GM23338 (cell line): ENCODE results near the gene ELAVL2. TPM values are rescaled to one million over a fixed set of nuclear protein-coding genes. Genes with fewer than 3 reads are reported as not detected.

Source experiments
- ATAC-seq: fragments of 200-7000 bp; cut with Tn5 transposase; 3 replicates; pipeline ENCODE4 v1.9.1; 2020
- DNase-seq: peaks from one replicate; pipeline ENCODE4 v3.0.0-alpha.2; 2015; ENCODE audit warnings: low spot score
- H2AFZ ChIP-seq: fragments of 200-600 bp; sonication (generic); 2 replicates; pipeline ENCODE4 v1.8.0; 2016; ENCODE audit warnings: antibody characterized with exemption, mild to moderate bottlenecking, moderate library complexity
- H3F3A ChIP-seq: fragments of 200-600 bp; sonication (generic); replicated peaks from 2 replicates; pipeline ENCODE4 v1.8.0; 2017; ENCODE audit warnings: antibody characterized with exemption, mixed run types, low read depth
- H3K27ac ChIP-seq: fragments of 200-600 bp; sonication (generic); 2 replicates; pipeline ENCODE4 v1.6.1; 2016; ENCODE audit warnings: low read depth
- H3K27me3 ChIP-seq: fragments of 200-600 bp; sonication (generic); 2 replicates; pipeline ENCODE4 v1.8.0; 2016; ENCODE audit warnings: mild to moderate bottlenecking, mixed run types, moderate library complexity; ENCODE audit not compliant: insufficient read depth
- H3K36me3 ChIP-seq: fragments of 200-600 bp; sonication (generic); 2 replicates; pipeline ENCODE4 v1.8.0; 2016; ENCODE audit warnings: mild to moderate bottlenecking; ENCODE audit not compliant: insufficient read depth
- H3K4me1 ChIP-seq: fragments of 200-600 bp; sonication (generic); 2 replicates; pipeline ENCODE4 v1.8.0; 2016; ENCODE audit warnings: mild to moderate bottlenecking, moderate library complexity; ENCODE audit not compliant: insufficient read depth
- H3K4me2 ChIP-seq: fragments of 200-600 bp; sonication (generic); 2 replicates; pipeline ENCODE4 v1.7.1; 2017; ENCODE audit warnings: mixed run types
- H3K4me3 ChIP-seq: fragments of 200-600 bp; sonication (generic); 2 replicates; pipeline ENCODE4 v1.6.1; 2016; ENCODE audit warnings: mixed run types
- H3K79me2 ChIP-seq: fragments of 200-600 bp; sonication (generic); replicated peaks from 2 replicates; pipeline ENCODE4 v1.8.0; 2017; ENCODE audit warnings: mild to moderate bottlenecking; ENCODE audit not compliant: insufficient read depth
- H3K9me2 ChIP-seq: fragments of 200-600 bp; sonication (generic); 2 replicates; pipeline ENCODE4 v1.8.0; 2017; ENCODE audit not compliant: insufficient read depth
- H4K20me1 ChIP-seq: fragments of 200-600 bp; sonication (generic); replicated peaks from 2 replicates; pipeline ENCODE4 v1.8.0; 2017; ENCODE audit warnings: mild to moderate bottlenecking; ENCODE audit not compliant: insufficient read depth
- H3K27ac Mint-ChIP-seq: 2 replicates; pipeline ENCODE4 v1.8.0; 2020; ENCODE audit warnings: inconsistent platforms, mild to moderate bottlenecking, moderate library complexity, mixed read lengths
- H3K27me3 Mint-ChIP-seq: 3 replicates; pipeline ENCODE4 v1.8.0; 2022; ENCODE audit warnings: low read depth, mild to moderate bottlenecking, moderate library complexity, mixed read lengths, inconsistent platforms; ENCODE audit not compliant: insufficient read depth, poor library complexity
- H3K36me3 Mint-ChIP-seq: 3 replicates; pipeline ENCODE4 v1.8.0; 2021; ENCODE audit warnings: low read depth, mild to moderate bottlenecking, inconsistent platforms, moderate library complexity, mixed read lengths
- H3K4me1 Mint-ChIP-seq: 3 replicates; pipeline ENCODE4 v1.8.0; 2020; ENCODE audit warnings: mild to moderate bottlenecking, inconsistent platforms, mixed read lengths
- H3K4me3 Mint-ChIP-seq: 3 replicates; pipeline ENCODE4 v1.8.0; 2021; ENCODE audit warnings: moderate library complexity, mild to moderate bottlenecking, inconsistent platforms, mixed read lengths
- H3K9me3 Mint-ChIP-seq: 3 replicates; pipeline ENCODE4 v1.8.0; 2020; ENCODE audit warnings: moderate library complexity, mild to moderate bottlenecking, inconsistent platforms, mixed read lengths
- CREB1 ChIP-seq: fragments of 250-450 bp; sonication (Bioruptor Pico); IDR thresholded peaks from 2 replicates; pipeline ENCODE4 v1.5.0; 2020; ENCODE audit warnings: low read depth, mild to moderate bottlenecking, moderate library complexity
- EZH2phosphoT487 ChIP-seq: fragments of 200-600 bp; sonication (generic); IDR thresholded peaks from one replicate; pipeline ENCODE4 v1.8.1; 2018; ENCODE audit warnings: antibody characterized with exemption; ENCODE audit not compliant: unreplicated experiment
- JUNB ChIP-seq: IDR thresholded peaks from one replicate; pipeline ENCODE4 v1.6.1; 2016; ENCODE audit warnings: antibody characterized with exemption; ENCODE audit not compliant: unreplicated experiment
- NANOG ChIP-seq: IDR thresholded peaks from 2 replicates; pipeline ENCODE4 v1.6.1; 2016; ENCODE audit warnings: antibody characterized with exemption, borderline replicate concordance
- POLR2AphosphoS5 ChIP-seq: IDR thresholded peaks from 2 replicates; pipeline ENCODE4 v1.6.1; 2016; ENCODE audit warnings: antibody characterized with exemption, low read depth
- REST ChIP-seq: IDR thresholded peaks from one replicate; pipeline ENCODE4 v1.6.1; 2018; ENCODE audit warnings: antibody characterized with exemption; ENCODE audit not compliant: unreplicated experiment
- STAT1 ChIP-seq: IDR thresholded peaks from one replicate; pipeline ENCODE4 v1.6.1; 2016; ENCODE audit warnings: antibody characterized with exemption; ENCODE audit not compliant: unreplicated experiment
- ZNF114 ChIP-seq: fragments of 250-450 bp; sonication (Bioruptor Pico); IDR thresholded peaks from 2 replicates; pipeline ENCODE4 v1.5.0; 2020; ENCODE audit warnings: mild to moderate bottlenecking, moderate library complexity
- ZNF331 ChIP-seq: fragments of 250-450 bp; sonication (Bioruptor Pico); IDR thresholded peaks from 2 replicates; pipeline ENCODE4 v1.5.0; 2020; ENCODE audit warnings: low read depth, mild to moderate bottlenecking, moderate library complexity
- ZNF462 ChIP-seq: fragments of 250-450 bp; sonication (Bioruptor Pico); IDR thresholded peaks from 2 replicates; pipeline ENCODE4 v1.5.0; 2020; ENCODE audit warnings: mild to moderate bottlenecking, moderate library complexity
- polyA plus RNA-seq: library from polyadenylated mRNA; unstranded; fragments of >200 nt; fragmentation: Nextera tagmentation; extraction: Ambion mirVana; gene quantifications from 2 replicates; pipeline ENCODE4 v1.2.1, GENCODE V29; 2016
- total RNA-seq: library from RNA; depleted of rRNA; stranded (reverse); fragments of >200 nt; shearing (Covaris generic); gene quantifications from 2 replicates; pipeline ENCODE4 v1.2.3, GENCODE V29; 2014
- TF ChIP-seq, protein P1 (sequence below), 2 experiments: fragments of 200-600 bp in 1 of 2; sonication (generic) in 1 of 2; conservative IDR thresholded peaks; 2 replicates each; pipeline versions ENCODE4 v1.5.1 to v1.6.1; 2016 to 2017; ENCODE audit warnings: antibody characterized with exemption in 2 of 2, low read depth in 2 of 2, mild to moderate bottlenecking in 2 of 2, moderate library complexity in 1 of 2
- TF ChIP-seq, protein P2 (sequence below): IDR thresholded peaks from 2 replicates; pipeline ENCODE4 v1.6.1; 2016; ENCODE audit warnings: antibody characterized with exemption

ELAVL2 gene
- total and polyA plus RNA-seq, 2 experiments from 2014 or later: 18.6 to 42.4 TPM

DNA sequence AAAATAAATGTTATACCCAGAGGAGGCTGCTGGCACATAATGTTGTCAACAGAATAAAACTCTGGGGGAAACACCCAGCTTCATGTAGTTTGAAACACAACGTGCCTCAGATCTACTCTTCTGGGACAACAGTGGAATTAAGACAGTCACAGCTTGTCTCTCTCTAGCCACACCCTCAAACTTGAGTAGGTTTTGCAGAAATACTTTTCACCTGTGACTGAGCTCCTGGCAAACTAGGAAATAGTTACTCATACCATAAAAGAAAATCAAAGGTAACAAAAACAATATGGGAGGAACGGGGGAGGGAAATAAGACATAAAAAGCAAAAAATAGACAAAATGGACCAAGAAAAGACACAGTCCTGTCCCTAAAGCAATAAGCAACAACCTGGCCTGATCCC is 14.4 kb downstream of the ELAVL2 start (continued):
- no peak for TF ChIP-seq ZNF462 (CRISPR knock-in tag)
- TF ChIP-seq POLR2AphosphoS5: no peak
- TF ChIP-seq CREB1 (CRISPR knock-in tag): no peak
- no peak for TF ChIP-seq ZNF114
- TF ChIP-seq, protein P1, sequence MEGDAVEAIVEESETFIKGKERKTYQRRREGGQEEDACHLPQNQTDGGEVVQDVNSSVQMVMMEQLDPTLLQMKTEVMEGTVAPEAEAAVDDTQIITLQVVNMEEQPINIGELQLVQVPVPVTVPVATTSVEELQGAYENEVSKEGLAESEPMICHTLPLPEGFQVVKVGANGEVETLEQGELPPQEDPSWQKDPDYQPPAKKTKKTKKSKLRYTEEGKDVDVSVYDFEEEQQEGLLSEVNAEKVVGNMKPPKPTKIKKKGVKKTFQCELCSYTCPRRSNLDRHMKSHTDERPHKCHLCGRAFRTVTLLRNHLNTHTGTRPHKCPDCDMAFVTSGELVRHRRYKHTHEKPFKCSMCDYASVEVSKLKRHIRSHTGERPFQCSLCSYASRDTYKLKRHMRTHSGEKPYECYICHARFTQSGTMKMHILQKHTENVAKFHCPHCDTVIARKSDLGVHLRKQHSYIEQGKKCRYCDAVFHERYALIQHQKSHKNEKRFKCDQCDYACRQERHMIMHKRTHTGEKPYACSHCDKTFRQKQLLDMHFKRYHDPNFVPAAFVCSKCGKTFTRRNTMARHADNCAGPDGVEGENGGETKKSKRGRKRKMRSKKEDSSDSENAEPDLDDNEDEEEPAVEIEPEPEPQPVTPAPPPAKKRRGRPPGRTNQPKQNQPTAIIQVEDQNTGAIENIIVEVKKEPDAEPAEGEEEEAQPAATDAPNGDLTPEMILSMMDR (conservative IDR thresholded peaks at IDR 0.05; ENCODE audit: low read depth in 2 of 2): no peak

GRCh38 chr9:23803216-23803615 is 22.8 kb downstream of the ELAVL2 start:
- Mint-ChIP-seq H3K9me3 (no peaks in the 10 kb centered on the region), H3K4me3 (no peak overlapping the region), H3K27me3 (peaks cover 2% of the 10 kb centered on the region), H3K36me3 (no peaks in the 10 kb centered on the region), H3K27ac (peak overlapping the region; percentile 25; the same call in 1 of the 2 replicates), H3K4me1 (peaks cover 92% of the 10 kb centered on the region)
- Histone ChIP-seq H3K4me1 (peaks cover 99% of the 10 kb centered on the region), H3K36me3 (no peaks in the 10 kb centered on the region), H3F3A (no peaks in the 10 kb centered on the region), H3K27me3 (no peaks in the 10 kb centered on the region), H2AFZ (no peak overlapping the region), H4K20me1 (peaks cover 22% of the 10 kb centered on the region), H3K79me2 (peaks cover 100% of the 10 kb centered on the region), H3K27ac (no peak overlapping the region), H3K4me3 (no peak overlapping the region), H3K9me2 (no peaks in the 10 kb centered on the region), H3K4me2 (no peak overlapping the region)
- DNase-seq (no peak), ATAC-seq (no peak)
- no peak for TF ChIP-seq ZNF114
- TF ChIP-seq ZNF331 (CRISPR knock-in tag): no peak
- no peak for TF ChIP-seq CREB1 (CRISPR knock-in tag)
- TF ChIP-seq STAT1: no peak
- TF ChIP-seq EZH2phosphoT487: no peak
- TF ChIP-seq POLR2AphosphoS5: no peak
- no peak for TF ChIP-seq NANOG
- TF ChIP-seq, protein P2, sequence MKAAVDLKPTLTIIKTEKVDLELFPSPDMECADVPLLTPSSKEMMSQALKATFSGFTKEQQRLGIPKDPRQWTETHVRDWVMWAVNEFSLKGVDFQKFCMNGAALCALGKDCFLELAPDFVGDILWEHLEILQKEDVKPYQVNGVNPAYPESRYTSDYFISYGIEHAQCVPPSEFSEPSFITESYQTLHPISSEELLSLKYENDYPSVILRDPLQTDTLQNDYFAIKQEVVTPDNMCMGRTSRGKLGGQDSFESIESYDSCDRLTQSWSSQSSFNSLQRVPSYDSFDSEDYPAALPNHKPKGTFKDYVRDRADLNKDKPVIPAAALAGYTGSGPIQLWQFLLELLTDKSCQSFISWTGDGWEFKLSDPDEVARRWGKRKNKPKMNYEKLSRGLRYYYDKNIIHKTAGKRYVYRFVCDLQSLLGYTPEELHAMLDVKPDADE: no peak
- TF ChIP-seq JUNB: no peak
- no peak for TF ChIP-seq REST
